ENCODE measurements around the gene TUBB3.

The TUBB3 gene

GRCh38 chr16:89954462-89954861 lies 31.3 kb downstream of the TUBB3 start:
- no peak overlapping the region for H3K27ac ChIP-seq (ENCODE audit: low read depth in 2 of 2, low read length in 2 of 2)
- H3K4me1 ChIP-seq (ENCODE audit: control insufficient read depth in 2 of 2, insufficient read depth in 2 of 2, low read length in 2 of 2), result peaks cover 4 to 13% of the 10 kb centered on the region in 2 donors
- no peak overlapping the region for H3K9ac ChIP-seq (ENCODE audit: low read depth in 1 of 2, low read length in 2 of 2)
- H3K4me3 ChIP-seq (ENCODE audit: low read length in 2 of 2), result no peak overlapping the region
- H3K27me3 ChIP-seq (ENCODE audit: control insufficient read depth in 2 of 2, insufficient read depth in 2 of 2, low read length in 2 of 2), result no peaks in the 10 kb centered on the region
- no peaks in the 10 kb centered on the region for H3K9me3 ChIP-seq (ENCODE audit: control insufficient read depth in 2 of 2, low read length in 2 of 2)
- H3K36me3 ChIP-seq (ENCODE audit: control insufficient read depth in 2 of 2, insufficient read depth in 2 of 2, low read length in 2 of 2), result peaks cover 4 to 14% of the 10 kb centered on the region in 2 donors

- H3K9ac ChIP-seq (ENCODE audit: low read depth in 1 of 2, low read length in 2 of 2), result no peak overlapping the region
These were observed 32.0 kb downstream of the TUBB3 start for GRCh38 chr16:89955001-89955685.

GRCh38 chr16:89956505-89957215 lies 33.5 kb downstream of the TUBB3 start:
- peaks cover 4 to 29% of the 10 kb centered on the region in 2 donors for H3K36me3 ChIP-seq (ENCODE audit: control insufficient read depth in 2 of 2, insufficient read depth in 2 of 2, low read length in 2 of 2)
- H3K27me3 ChIP-seq (ENCODE audit: control insufficient read depth in 2 of 2, insufficient read depth in 2 of 2, low read length in 2 of 2), result no peaks in the 10 kb centered on the region
- H3K9me3 ChIP-seq (ENCODE audit: control insufficient read depth in 2 of 2, low read length in 2 of 2), result no peaks in the 10 kb centered on the region
- H3K4me3 ChIP-seq (ENCODE audit: low read length in 2 of 2), result no peak overlapping the region
- peaks cover 0 to 11% of the 10 kb centered on the region in 2 donors for H3K4me1 ChIP-seq (ENCODE audit: control insufficient read depth in 2 of 2, insufficient read depth in 2 of 2, low read length in 2 of 2)
- no peak overlapping the region for H3K9ac ChIP-seq (ENCODE audit: low read depth in 1 of 2, low read length in 2 of 2)
- no peak overlapping the region for H3K27ac ChIP-seq (ENCODE audit: low read depth in 2 of 2, low read length in 2 of 2)

More at GRCh38 chr16:89955001-89955685, 32.0 kb downstream of the TUBB3 start:
- H3K9me3 ChIP-seq (ENCODE audit: control insufficient read depth in 2 of 2, low read length in 2 of 2), result no peaks in the 10 kb centered on the region
- no peaks in the 10 kb centered on the region for H3K27me3 ChIP-seq (ENCODE audit: control insufficient read depth in 2 of 2, insufficient read depth in 2 of 2, low read length in 2 of 2)
- no peak overlapping the region for H3K4me3 ChIP-seq (ENCODE audit: low read length in 2 of 2)
- H3K36me3 ChIP-seq (ENCODE audit: control insufficient read depth in 2 of 2, insufficient read depth in 2 of 2, low read length in 2 of 2), result peaks cover 4 to 19% of the 10 kb centered on the region in 2 donors
- H3K4me1 ChIP-seq (ENCODE audit: control insufficient read depth in 2 of 2, insufficient read depth in 2 of 2, low read length in 2 of 2), result peaks cover 0 to 11% of the 10 kb centered on the region in 2 donors
- no peak overlapping the region for H3K27ac ChIP-seq (ENCODE audit: low read depth in 2 of 2, low read length in 2 of 2)

GRCh38 chr16:89957216-89957785 lies 34.2 kb downstream of the TUBB3 start:
- no peaks in the 10 kb centered on the region for H3K9me3 ChIP-seq (ENCODE audit: control insufficient read depth in 2 of 2, low read length in 2 of 2)
- H3K4me1 ChIP-seq (ENCODE audit: control insufficient read depth in 2 of 2, insufficient read depth in 2 of 2, low read length in 2 of 2), result peaks cover 0 to 11% of the 10 kb centered on the region in 2 donors
- H3K27me3 ChIP-seq (ENCODE audit: control insufficient read depth in 2 of 2, insufficient read depth in 2 of 2, low read length in 2 of 2), result no peaks in the 10 kb centered on the region
- peaks cover 4 to 29% of the 10 kb centered on the region in 2 donors for H3K36me3 ChIP-seq (ENCODE audit: control insufficient read depth in 2 of 2, insufficient read depth in 2 of 2, low read length in 2 of 2)
- peak overlapping the region; percentile 6 to 43 for H3K27ac ChIP-seq (ENCODE audit: low read depth in 2 of 2, low read length in 2 of 2)
- no peak overlapping the region for H3K4me3 ChIP-seq (ENCODE audit: low read length in 2 of 2)
- H3K9ac ChIP-seq (ENCODE audit: low read depth in 1 of 2, low read length in 2 of 2), result no peak overlapping the region

- Histone ChIP-seq H3K36me3 (ENCODE audit: control insufficient read depth in 2 of 2, insufficient read depth in 2 of 2, low read length in 2 of 2) (peaks cover 4 to 29% of the 10 kb centered on the region in 2 donors), H3K9ac (ENCODE audit: low read depth in 1 of 2, low read length in 2 of 2) (no peak overlapping the region), H3K4me3 (ENCODE audit: low read length in 2 of 2) (peak overlapping the region in 1 of 2 donors; percentile 38)
These were observed 34.9 kb downstream of the TUBB3 start for GRCh38 chr16:89958068-89958467.

GRCh38 chr16:89958596-89958995 lies 35.5 kb downstream of the TUBB3 start:
- H3K36me3 ChIP-seq (ENCODE audit: control insufficient read depth in 2 of 2, insufficient read depth in 2 of 2, low read length in 2 of 2), result peaks cover 4 to 29% of the 10 kb centered on the region in 2 donors
- H3K4me3 ChIP-seq (ENCODE audit: low read length in 2 of 2), result no peak overlapping the region
- no peaks in the 10 kb centered on the region for H3K27me3 ChIP-seq (ENCODE audit: control insufficient read depth in 2 of 2, insufficient read depth in 2 of 2, low read length in 2 of 2)
- peaks cover 0 to 2% of the 10 kb centered on the region in 2 donors for H3K4me1 ChIP-seq (ENCODE audit: control insufficient read depth in 2 of 2, insufficient read depth in 2 of 2, low read length in 2 of 2)
- no peak overlapping the region for H3K9ac ChIP-seq (ENCODE audit: low read depth in 1 of 2, low read length in 2 of 2)
- no peaks in the 10 kb centered on the region for H3K9me3 ChIP-seq (ENCODE audit: control insufficient read depth in 2 of 2, low read length in 2 of 2)
- no peak overlapping the region for H3K27ac ChIP-seq (ENCODE audit: low read depth in 2 of 2, low read length in 2 of 2)

More at GRCh38 chr16:89958068-89958467, 34.9 kb downstream of the TUBB3 start:
- Histone ChIP-seq H3K9me3 (ENCODE audit: control insufficient read depth in 2 of 2, low read length in 2 of 2) (no peaks in the 10 kb centered on the region), H3K27me3 (ENCODE audit: control insufficient read depth in 2 of 2, insufficient read depth in 2 of 2, low read length in 2 of 2) (no peaks in the 10 kb centered on the region), H3K4me1 (ENCODE audit: control insufficient read depth in 2 of 2, insufficient read depth in 2 of 2, low read length in 2 of 2) (peaks cover 0 to 6% of the 10 kb centered on the region in 2 donors), H3K27ac (ENCODE audit: low read depth in 2 of 2, low read length in 2 of 2) (no peak overlapping the region)

GRCh38 chr16:89960966-89961365 lies 37.8 kb downstream of the TUBB3 start:
- H3K36me3 ChIP-seq (ENCODE audit: control insufficient read depth in 2 of 2, insufficient read depth in 2 of 2, low read length in 2 of 2), result peaks cover 0 to 31% of the 10 kb centered on the region in 2 donors
- no peak overlapping the region for H3K9ac ChIP-seq (ENCODE audit: low read depth in 1 of 2, low read length in 2 of 2)
- no peaks in the 10 kb centered on the region for H3K9me3 ChIP-seq (ENCODE audit: control insufficient read depth in 2 of 2, low read length in 2 of 2)
- no peak overlapping the region for H3K4me3 ChIP-seq (ENCODE audit: low read length in 2 of 2)
- H3K27me3 ChIP-seq (ENCODE audit: control insufficient read depth in 2 of 2, insufficient read depth in 2 of 2, low read length in 2 of 2), result no peaks in the 10 kb centered on the region
- H3K4me1 ChIP-seq (ENCODE audit: control insufficient read depth in 2 of 2, insufficient read depth in 2 of 2, low read length in 2 of 2), result no peaks in the 10 kb centered on the region
- no peak overlapping the region for H3K27ac ChIP-seq (ENCODE audit: low read depth in 2 of 2, low read length in 2 of 2)

- H3K27ac ChIP-seq (ENCODE audit: low read depth in 2 of 2, low read length in 2 of 2), result no peak overlapping the region
- no peaks in the 10 kb centered on the region for H3K27me3 ChIP-seq (ENCODE audit: control insufficient read depth in 2 of 2, insufficient read depth in 2 of 2, low read length in 2 of 2)
- H3K4me3 ChIP-seq (ENCODE audit: low read length in 2 of 2), result no peak overlapping the region
- peaks cover 0 to 31% of the 10 kb centered on the region in 2 donors for H3K36me3 ChIP-seq (ENCODE audit: control insufficient read depth in 2 of 2, insufficient read depth in 2 of 2, low read length in 2 of 2)
- no peaks in the 10 kb centered on the region for H3K9me3 ChIP-seq (ENCODE audit: control insufficient read depth in 2 of 2, low read length in 2 of 2)
- no peaks in the 10 kb centered on the region for H3K4me1 ChIP-seq (ENCODE audit: control insufficient read depth in 2 of 2, insufficient read depth in 2 of 2, low read length in 2 of 2)
- H3K9ac ChIP-seq (ENCODE audit: low read depth in 1 of 2, low read length in 2 of 2), result no peak overlapping the region
These were observed 38.8 kb downstream of the TUBB3 start for GRCh38 chr16:89961920-89962319.

GRCh38 chr16:89962754-89963498 lies 39.8 kb downstream of the TUBB3 start:
- Histone ChIP-seq H3K9me3 (ENCODE audit: control insufficient read depth in 2 of 2, low read length in 2 of 2) (no peaks in the 10 kb centered on the region), H3K36me3 (ENCODE audit: control insufficient read depth in 2 of 2, insufficient read depth in 2 of 2, low read length in 2 of 2) (peaks cover 0 to 28% of the 10 kb centered on the region in 2 donors), H3K27ac (ENCODE audit: low read depth in 2 of 2, low read length in 2 of 2) (no peak overlapping the region), H3K9ac (ENCODE audit: low read depth in 1 of 2, low read length in 2 of 2) (no peak overlapping the region), H3K4me1 (ENCODE audit: control insufficient read depth in 2 of 2, insufficient read depth in 2 of 2, low read length in 2 of 2) (no peaks in the 10 kb centered on the region), H3K27me3 (ENCODE audit: control insufficient read depth in 2 of 2, insufficient read depth in 2 of 2, low read length in 2 of 2) (no peaks in the 10 kb centered on the region), H3K4me3 (ENCODE audit: low read length in 2 of 2) (no peak overlapping the region)

Measured in mucosa of rectum (tissue), 2 donors.